ENCODE measurements around the gene SZT2.
"Not testable (repeated sequence)": the region's sequence is repeated elsewhere in the genome, so short reads cannot be mapped to it uniquely, and the experiment has no call there.

Gene SZT2

GRCh38 chr1:43501806-43502205 lies 112.1 kb downstream of the SZT2 start:
- not testable (repeated sequence) for DNase-seq

- DNase-seq = no peak
These were observed 113.8 kb downstream of the SZT2 start for GRCh38 chr1:43503534-43503933.

Data from stimulated activated CD4-positive, alpha-beta T cell treated with anti-CD3 and anti-CD28 coated beads, Interleukin-4, amount 100 ng/mL, for 24 hours (primary cell).